NT2/D1 (cell line): ENCODE results near the gene HMX2.

Experiments
- DNase-seq: peaks from one replicate; pipeline ENCODE4 v3.0.0-alpha.2; 2011; ENCODE audit warnings: low read depth, low spot score
- H3K27me3 ChIP-seq: 2 replicates; pipeline ENCODE4 v1.6.0; 2011; ENCODE audit warnings: mild to moderate bottlenecking; ENCODE audit not compliant: insufficient read length, insufficient read depth
- H3K36me3 ChIP-seq: 2 replicates; pipeline ENCODE4 v1.6.1; 2011; ENCODE audit warnings: mild to moderate bottlenecking, low read length, mixed read lengths; ENCODE audit not compliant: insufficient read depth, insufficient read length
- H3K4me1 ChIP-seq: 2 replicates; pipeline ENCODE4 v1.5.1; 2011; ENCODE audit not compliant: insufficient read depth, insufficient read length
- H3K4me3 ChIP-seq: 2 replicates; pipeline ENCODE4 v1.5.1; 2011; ENCODE audit warnings: low read depth; ENCODE audit not compliant: insufficient read length
- H3K9ac ChIP-seq: 2 replicates; pipeline ENCODE4 v1.6.0; 2011; ENCODE audit warnings: low read depth; ENCODE audit not compliant: insufficient read length
- H3K9me3 ChIP-seq: 2 replicates; pipeline ENCODE4 v1.5.1; 2011; ENCODE audit warnings: mild to moderate bottlenecking, low read length; ENCODE audit not compliant: insufficient read depth
- SUZ12 ChIP-seq: IDR thresholded peaks from 2 replicates; pipeline ENCODE4 v1.6.1; 2011; ENCODE audit not compliant: insufficient read length, insufficient read depth; ENCODE audit errors: extremely low read depth
- YY1 ChIP-seq: IDR thresholded peaks from 2 replicates; pipeline ENCODE4 v1.6.1; 2011; ENCODE audit not compliant: insufficient read length, insufficient read depth
- ZNF274 ChIP-seq: IDR thresholded peaks from 2 replicates; pipeline ENCODE4 v1.6.1; 2011; ENCODE audit warnings: mild to moderate bottlenecking, low read depth, low read length

The HMX2 gene

DNA sequence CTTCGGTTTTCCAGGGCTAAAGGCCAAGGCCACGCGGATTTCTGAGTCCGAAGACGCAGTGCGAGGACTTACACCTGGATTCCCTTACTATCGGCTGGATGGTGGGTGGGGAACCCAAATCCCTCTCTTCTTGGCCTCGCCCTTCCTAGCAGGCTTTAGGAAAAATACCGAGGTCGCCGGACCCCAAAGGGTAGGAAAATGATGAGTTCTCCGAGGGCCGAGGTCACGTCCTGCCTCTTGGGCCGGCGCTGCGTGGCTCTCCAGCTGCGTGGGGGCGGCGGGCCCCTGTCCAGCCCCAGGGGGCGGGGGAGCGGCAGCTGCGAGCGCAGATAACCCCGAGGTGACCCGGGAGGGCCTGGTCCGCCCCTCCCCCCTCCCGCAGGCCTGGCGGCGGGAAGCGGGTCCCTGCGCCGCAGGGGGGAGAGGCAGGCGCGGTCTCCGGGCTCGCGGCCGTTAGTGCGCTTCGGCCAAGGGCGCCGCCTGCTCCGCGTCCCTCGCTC, 13.0 kb upstream of the HMX2 start:
- Histone ChIP-seq H3K9ac (no peak overlapping the region), H3K9me3 (no peaks in the 10 kb centered on the region), H3K36me3 (no peaks in the 10 kb centered on the region), H3K27me3 (peaks cover 98% of the 10 kb centered on the region), H3K4me3 (peak overlapping the region; percentile 15), H3K4me1 (no peaks in the 10 kb centered on the region)
- no peak for DNase-seq
- TF ChIP-seq SUZ12 (no peak), YY1 (no peak), ZNF274 (no peak)

- Histone ChIP-seq H3K27me3 (peaks cover 98% of the 10 kb centered on the region), H3K9ac (peak within 1 kb of the TSS; percentile 32), H3K4me1 (no peaks in the 10 kb centered on the region), H3K36me3 (no peaks in the 10 kb centered on the region), H3K4me3 (peak within 1 kb of the TSS; percentile 28), H3K9me3 (no peaks in the 10 kb centered on the region)
- no peak for DNase-seq
- no peak for TF ChIP-seq ZNF274
- no peak for TF ChIP-seq SUZ12
- no peak for TF ChIP-seq YY1
Observed at GRCh38 chr10:123135415-123136141, 12.4 kb upstream of the HMX2 start, which contains the start of gene HMX3. TSS of gene HMX3 (plus strand) at chr10:123135970. CDS start at chr10:123136051, 81 bp downstream.

GRCh38 chr10:123136221-123136805, 11.6 kb upstream of the HMX2 start:
- DNase-seq = no peak
- Histone ChIP-seq H3K4me3 (no peak overlapping the region), H3K9me3 (no peaks in the 10 kb centered on the region), H3K27me3 (peaks cover 98% of the 10 kb centered on the region), H3K36me3 (no peaks in the 10 kb centered on the region), H3K4me1 (no peaks in the 10 kb centered on the region), H3K9ac (peak overlapping the region; percentile 32)
- no peak for TF ChIP-seq SUZ12
- no peak for TF ChIP-seq YY1
- no peak for TF ChIP-seq ZNF274

- no peaks in the 10 kb centered on the region for H3K4me1 ChIP-seq
- no peak for TF ChIP-seq YY1
- peak; percentile 66 for TF ChIP-seq SUZ12
- peak overlapping the region; percentile 28 for H3K4me3 ChIP-seq
- peaks cover 98% of the 10 kb centered on the region for H3K27me3 ChIP-seq
- peak overlapping the region; percentile 32 for H3K9ac ChIP-seq
- H3K36me3 ChIP-seq = no peaks in the 10 kb centered on the region
- H3K9me3 ChIP-seq = no peaks in the 10 kb centered on the region
- DNase-seq = no peak
Observed at GRCh38 chr10:123136806-123137642, 10.9 kb upstream of the HMX2 start.

GRCh38 chr10:123139165-123139520, 8.8 kb upstream of the HMX2 start:
- Histone ChIP-seq H3K9ac (no peak overlapping the region), H3K36me3 (no peaks in the 10 kb centered on the region), H3K27me3 (peaks cover 98% of the 10 kb centered on the region), H3K9me3 (no peaks in the 10 kb centered on the region), H3K4me3 (no peak overlapping the region), H3K4me1 (no peaks in the 10 kb centered on the region)
- DNase-seq = no peak
- TF ChIP-seq ZNF274 = no peak

DNA sequence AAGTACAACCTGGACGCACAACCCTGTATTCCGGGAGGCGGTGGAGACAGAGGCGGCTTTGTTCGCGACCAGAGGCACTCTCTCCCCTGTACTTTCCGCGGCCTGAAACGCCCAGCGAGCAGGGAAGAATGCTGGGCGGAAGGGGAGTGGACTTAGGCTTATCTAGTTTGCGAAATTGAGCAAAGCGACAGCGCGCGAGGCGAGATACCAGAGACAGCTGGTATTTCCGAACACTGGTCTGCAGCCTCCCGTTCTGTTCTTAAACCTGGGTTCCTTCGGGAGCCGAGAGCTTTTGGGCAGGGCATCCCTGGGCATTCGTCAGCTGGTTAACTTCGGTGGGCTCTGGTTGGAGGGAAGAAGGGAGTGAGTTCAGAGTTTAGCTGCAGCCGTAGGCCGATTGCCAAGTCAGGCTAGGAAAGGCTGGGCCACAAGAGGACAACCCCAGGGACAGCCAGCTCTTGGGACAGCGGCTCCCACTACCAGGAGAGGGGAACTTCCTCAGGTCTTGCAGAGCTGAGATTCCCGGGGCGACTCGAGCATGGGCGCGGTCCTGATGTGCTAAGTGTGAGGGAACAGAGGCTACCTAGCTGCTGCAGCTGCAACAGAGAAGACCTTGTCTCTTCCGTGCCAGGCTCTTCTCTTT, 8.3 kb upstream of the HMX2 start:
- H3K9ac ChIP-seq = no peak overlapping the region
- no peak for TF ChIP-seq YY1
- no peak for TF ChIP-seq ZNF274
- peak; percentile 20 for TF ChIP-seq SUZ12
- H3K4me1 ChIP-seq = no peaks in the 10 kb centered on the region
- peaks cover 98% of the 10 kb centered on the region for H3K27me3 ChIP-seq
- H3K4me3 ChIP-seq = no peak overlapping the region
- no peak for DNase-seq
- H3K9me3 ChIP-seq = no peaks in the 10 kb centered on the region
- no peaks in the 10 kb centered on the region for H3K36me3 ChIP-seq

DNA sequence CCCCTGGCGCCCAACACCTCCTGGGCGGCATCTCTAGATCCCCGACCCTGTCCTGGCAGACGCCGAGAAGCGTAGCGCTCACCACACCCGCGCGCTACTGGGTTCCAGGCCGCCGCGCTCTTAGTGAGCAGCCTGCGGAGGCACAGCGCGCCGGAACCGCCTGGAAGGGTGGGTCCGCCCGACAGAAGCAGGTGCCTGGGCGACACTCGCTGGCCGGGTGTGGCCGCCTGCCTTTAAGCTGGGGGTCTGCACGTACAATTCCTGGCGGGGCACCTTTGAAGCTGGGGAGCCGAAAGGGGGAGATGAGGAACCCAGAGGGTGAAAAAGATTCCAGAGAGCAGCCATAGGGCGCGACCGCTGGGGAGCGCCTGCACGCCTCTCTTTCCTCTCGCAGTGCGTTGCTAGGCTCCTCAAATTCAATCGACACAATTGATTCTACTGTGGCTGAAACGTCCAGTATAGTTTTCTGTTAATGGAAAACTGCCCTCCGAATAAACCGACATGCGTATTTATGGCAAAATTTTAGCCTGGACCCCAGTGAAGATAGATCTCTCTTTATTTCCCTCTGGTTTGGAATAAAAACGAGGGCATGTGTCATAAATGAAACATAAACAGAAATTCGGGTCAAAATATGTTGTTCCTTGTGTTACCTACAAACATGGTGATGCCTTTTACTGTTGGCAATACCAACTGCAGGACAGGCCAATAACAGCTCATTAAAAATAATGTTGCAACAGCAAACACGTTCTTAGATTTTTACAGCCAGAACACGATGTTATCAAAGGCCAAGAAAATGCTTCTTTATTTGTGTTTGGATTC, 7.6 kb upstream of the HMX2 start:
- TF ChIP-seq SUZ12 = peak; percentile 95
- TF ChIP-seq ZNF274 = no peak
- H3K4me3 ChIP-seq = no peak overlapping the region
- no peak for DNase-seq
- no peaks in the 10 kb centered on the region for H3K36me3 ChIP-seq
- H3K9me3 ChIP-seq = no peaks in the 10 kb centered on the region
- peaks cover 98% of the 10 kb centered on the region for H3K27me3 ChIP-seq
- no peak overlapping the region for H3K9ac ChIP-seq
- H3K4me1 ChIP-seq = peaks cover 4% of the 10 kb centered on the region
